CD14-positive monocyte (primary cell): ENCODE measurements around the gene PRKCQ. TPM values are rescaled to one million over a fixed set of nuclear protein-coding genes. Genes with fewer than 3 reads are reported as not detected.

Experiments used
- DNase-seq, 3 donors: peaks; one replicate each; pipeline ENCODE4 v3.0.0-alpha.2; 2011 to 2022
- H2AFZ ChIP-seq: 2 replicates; pipeline ENCODE4 v1.6.0; 2012; ENCODE audit warnings: mild to moderate bottlenecking, low read depth, low read length, inconsistent platforms; ENCODE audit not compliant: insufficient read depth, poor library complexity, severe bottlenecking
- H3K27ac ChIP-seq, 2 donors: 1 replicate in 1 of 2; 2 replicates in 1 of 2; pipeline ENCODE4 v1.5.1; 2012 to 2013; ENCODE audit warnings: low read length in 2 of 2, control low read depth in 1 of 2, inconsistent platforms in 1 of 2, low read depth in 1 of 2, mild to moderate bottlenecking in 1 of 2
- H3K27me3 ChIP-seq, 2 donors: one replicate each; pipeline versions ENCODE4 v1.6.0 to v1.6.1; 2011 to 2013; ENCODE audit warnings: low read length in 2 of 2; ENCODE audit not compliant: control insufficient read depth in 2 of 2, insufficient read depth in 2 of 2
- H3K36me3 ChIP-seq, 2 donors: replicated peaks in 1 of 2; 1 replicate in 1 of 2; 2 replicates in 1 of 2; pipeline versions ENCODE4 v1.5.1 to v1.6.1; 2012 to 2013; ENCODE audit warnings: low read length in 2 of 2, control low read depth in 1 of 2, inconsistent platforms in 1 of 2, mild to moderate bottlenecking in 1 of 2; ENCODE audit not compliant: insufficient read depth in 2 of 2, control insufficient read depth in 1 of 2
- H3K4me1 ChIP-seq, 2 donors: 1 replicate in 1 of 2; 2 replicates in 1 of 2; pipeline versions ENCODE4 v1.5.1 to v1.6.1; 2012 to 2013; ENCODE audit warnings: low read length in 2 of 2, control low read depth in 1 of 2, inconsistent platforms in 1 of 2, mild to moderate bottlenecking in 1 of 2, moderate library complexity in 1 of 2; ENCODE audit not compliant: insufficient read depth in 2 of 2, control insufficient read depth in 1 of 2
- H3K4me2 ChIP-seq: replicated peaks from 2 replicates; pipeline ENCODE3; 2012; ENCODE audit warnings: low read length, moderate library complexity, mild to moderate bottlenecking; ENCODE audit not compliant: poor library complexity, severe bottlenecking; ENCODE audit errors: extremely low read depth
- H3K4me3 ChIP-seq, 3 experiments: fragments of 200-600 bp in 1 of 3; sonication (generic) in 1 of 3; replicated peaks in 1 of 3; 1 replicate in 2 of 3; 2 replicates in 1 of 3; pipeline ENCODE4 v1.5.1; 2011 to 2013; ENCODE audit warnings: low read length in 3 of 3, mild to moderate bottlenecking in 3 of 3, control low read depth in 2 of 3, low read depth in 2 of 3, inconsistent platforms in 1 of 3, moderate library complexity in 1 of 3
- H3K79me2 ChIP-seq: 2 replicates; pipeline ENCODE4 v1.6.0; 2012; ENCODE audit warnings: mild to moderate bottlenecking, control low read depth, inconsistent platforms, low read length, moderate library complexity; ENCODE audit not compliant: insufficient read depth
- H3K9ac ChIP-seq: 2 replicates; pipeline ENCODE4 v1.6.0; 2017; ENCODE audit warnings: low read length, mild to moderate bottlenecking; ENCODE audit not compliant: insufficient read depth, poor library complexity, severe bottlenecking
- H3K9me3 ChIP-seq, 2 donors: replicated peaks in 1 of 2; 1 replicate in 1 of 2; 2 replicates in 1 of 2; pipeline versions ENCODE4 v1.5.1 to v1.6.1; 2012 to 2013; ENCODE audit warnings: low read length in 2 of 2, control low read depth in 1 of 2; ENCODE audit not compliant: control insufficient read depth in 1 of 2, insufficient read depth in 1 of 2
- H4K20me1 ChIP-seq: 2 replicates; pipeline ENCODE4 v1.6.0; 2012; ENCODE audit warnings: mild to moderate bottlenecking, low read length, control low read depth, moderate library complexity; ENCODE audit not compliant: insufficient read depth
- H3K27ac Mint-ChIP-seq, 7 donors: one replicate each; pipeline ENCODE4 v1.8.0; 2020; ENCODE audit warnings: mild to moderate bottlenecking in 7 of 7, mixed read lengths in 7 of 7, moderate library complexity in 6 of 7, inconsistent platforms in 2 of 7
- H3K27me3 Mint-ChIP-seq, 3 donors: one replicate each; pipeline ENCODE4 v1.8.0; 2021 to 2022; ENCODE audit warnings: low read depth in 3 of 3, mild to moderate bottlenecking in 3 of 3, mixed read lengths in 3 of 3, moderate library complexity in 3 of 3, inconsistent platforms in 1 of 3
- H3K36me3 Mint-ChIP-seq, 2 donors: one replicate each; pipeline ENCODE4 v1.8.0; 2020; ENCODE audit warnings: mixed read lengths in 2 of 2, inconsistent platforms in 1 of 2, mild to moderate bottlenecking in 1 of 2
- H3K4me1 Mint-ChIP-seq: one replicate; pipeline ENCODE4 v1.8.0; 2020; ENCODE audit warnings: mild to moderate bottlenecking, mixed read lengths
- H3K4me3 Mint-ChIP-seq, 2 donors: one replicate each; pipeline ENCODE4 v1.8.0; 2020; ENCODE audit warnings: mild to moderate bottlenecking in 2 of 2, mixed read lengths in 2 of 2, moderate library complexity in 1 of 2
- H3K9me3 Mint-ChIP-seq, 7 donors: one replicate each; pipeline ENCODE4 v1.8.0; 2020 to 2022; ENCODE audit warnings: mixed read lengths in 7 of 7, mild to moderate bottlenecking in 6 of 7, moderate library complexity in 6 of 7, inconsistent platforms in 2 of 7
- WGBS: methylation state at CpG from one replicate; pipeline ENCODE4 v1.1.5; 2013; ENCODE audit warnings: missing lambda C conversion rate; ENCODE audit not compliant: insufficient coverage; 5-methylcytosine and 5-hydroxymethylcytosine counted together
- intact Hi-C, 2 donors: fragments of 100-400 bp; cut with micrococcal nuclease; formaldehyde crosslinking; loops; one replicate each; pipeline versions ENCODE4 v1.15.0 to v1.15.1; 2023
- polyA plus RNA-seq, 3 donors: library from polyadenylated mRNA; depleted of rRNA in 1 of 3; unstranded in 2 of 3; stranded (reverse) in 1 of 3; fragments of 300-500 nt in 2 of 3; fragments of >200 nt in 1 of 3; fragmentation: Illumina TruSeq in 2 of 3; gene quantifications; 1 replicate in 2 of 3; 2 replicates in 1 of 3; pipeline ENCODE4 v1.2.3, GENCODE V29; 2012 to 2021
- TF ChIP-seq, protein P1 (sequence below): fragments of 200-600 bp; IDR thresholded peaks from one replicate; pipeline ENCODE4 v1.8.0; 2022; ENCODE audit warnings: antibody characterized with exemption, mild to moderate bottlenecking

Gene PRKCQ
- polyA plus RNA-seq, 3 donors = 0.01 to 0.29 (median 0.09) TPM

DNA sequence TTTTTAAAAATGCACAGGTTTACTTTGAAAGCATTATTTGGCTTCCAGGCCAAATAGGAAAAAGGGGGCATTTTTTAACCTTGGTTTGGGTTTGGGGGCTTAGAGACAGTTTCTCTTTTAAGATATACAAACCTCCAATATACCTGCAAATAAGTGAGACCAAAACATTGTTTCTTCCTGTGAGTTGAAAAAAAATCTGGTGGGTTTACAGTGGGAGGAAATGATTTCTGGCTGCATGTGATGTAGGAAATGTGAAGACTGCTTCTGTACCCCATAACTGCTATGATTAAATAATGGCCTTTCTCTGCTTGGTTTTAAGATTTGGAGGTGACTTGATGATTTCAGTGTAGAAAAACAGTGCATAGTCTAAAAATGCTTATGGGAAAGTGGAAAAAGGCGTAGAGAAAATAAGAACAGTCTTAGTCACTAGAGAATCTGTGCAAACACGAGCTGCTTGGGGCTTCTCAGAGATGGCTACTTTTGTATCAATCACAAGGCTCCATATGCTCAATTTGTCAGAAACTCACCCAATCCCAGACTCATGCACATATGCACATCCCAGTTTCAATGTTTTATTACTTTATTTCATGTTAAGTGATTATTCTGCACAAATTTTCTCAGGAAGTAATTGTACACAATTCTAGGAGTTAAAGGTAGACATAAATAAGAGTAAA, 22.1 kb upstream of the PRKCQ start:
- H3K4me3 Mint-ChIP-seq = no peak overlapping the region

DNA sequence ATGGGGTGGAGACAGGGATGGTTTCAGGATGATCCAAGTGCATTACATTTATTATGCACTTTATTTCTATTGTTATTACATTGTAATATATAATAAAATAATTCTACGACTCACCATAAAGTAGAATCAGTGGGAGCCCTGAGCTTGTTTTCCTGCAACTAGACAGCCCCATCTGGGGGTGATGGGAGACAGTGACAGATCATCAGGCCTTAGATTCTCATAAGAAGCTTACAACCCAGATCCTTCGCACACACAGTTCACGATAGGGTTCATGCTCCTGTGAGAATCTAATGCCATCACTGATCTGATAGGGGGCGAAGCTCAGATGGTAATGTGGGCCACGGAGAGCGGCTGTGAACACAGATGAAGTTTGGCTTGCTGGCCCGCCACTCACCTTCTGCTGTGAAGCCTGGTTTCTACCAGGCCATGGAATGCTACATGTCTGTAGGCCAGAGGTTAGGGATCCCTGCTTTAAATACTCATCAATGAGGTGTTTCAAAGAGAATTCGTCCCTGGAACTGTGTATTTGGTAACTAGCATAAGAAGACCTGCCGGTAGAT, 21.2 kb upstream of the PRKCQ start:
- Histone ChIP-seq H4K20me1 (no peaks in the 10 kb centered on the region), H3K4me1 (no peaks in the 10 kb centered on the region), H3K79me2 (no peaks in the 10 kb centered on the region), H3K4me3 (no peak overlapping the region), H2AFZ (no peak overlapping the region), H3K9ac (no peak overlapping the region), H3K9me3 (no peaks in the 10 kb centered on the region), H3K27me3 (no peaks in the 10 kb centered on the region), H3K4me2 (no peak overlapping the region), H3K27ac (no peak overlapping the region), H3K36me3 (no peaks in the 10 kb centered on the region)
- H3K4me1 Mint-ChIP-seq = peaks cover 11% of the 10 kb centered on the region
- TF ChIP-seq, protein P1, sequence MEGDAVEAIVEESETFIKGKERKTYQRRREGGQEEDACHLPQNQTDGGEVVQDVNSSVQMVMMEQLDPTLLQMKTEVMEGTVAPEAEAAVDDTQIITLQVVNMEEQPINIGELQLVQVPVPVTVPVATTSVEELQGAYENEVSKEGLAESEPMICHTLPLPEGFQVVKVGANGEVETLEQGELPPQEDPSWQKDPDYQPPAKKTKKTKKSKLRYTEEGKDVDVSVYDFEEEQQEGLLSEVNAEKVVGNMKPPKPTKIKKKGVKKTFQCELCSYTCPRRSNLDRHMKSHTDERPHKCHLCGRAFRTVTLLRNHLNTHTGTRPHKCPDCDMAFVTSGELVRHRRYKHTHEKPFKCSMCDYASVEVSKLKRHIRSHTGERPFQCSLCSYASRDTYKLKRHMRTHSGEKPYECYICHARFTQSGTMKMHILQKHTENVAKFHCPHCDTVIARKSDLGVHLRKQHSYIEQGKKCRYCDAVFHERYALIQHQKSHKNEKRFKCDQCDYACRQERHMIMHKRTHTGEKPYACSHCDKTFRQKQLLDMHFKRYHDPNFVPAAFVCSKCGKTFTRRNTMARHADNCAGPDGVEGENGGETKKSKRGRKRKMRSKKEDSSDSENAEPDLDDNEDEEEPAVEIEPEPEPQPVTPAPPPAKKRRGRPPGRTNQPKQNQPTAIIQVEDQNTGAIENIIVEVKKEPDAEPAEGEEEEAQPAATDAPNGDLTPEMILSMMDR = no peak
- H3K27me3 Mint-ChIP-seq = peaks cover 0 to 4% (median 2%) of the 10 kb centered on the region in 3 donors
- H3K27ac Mint-ChIP-seq = no peak overlapping the region
- peaks cover 0 to 7% (median 1%) of the 10 kb centered on the region in 7 donors for H3K9me3 Mint-ChIP-seq
- no peak overlapping the region for H3K4me3 Mint-ChIP-seq
- intact Hi-C loops = no loop called here
- WGBS = 93% methylated on average over 5 of the region's 9 CpGs
- H3K36me3 Mint-ChIP-seq = no peaks in the 10 kb centered on the region
- no peak for DNase-seq

More for the DNA sequence above, 22.1 kb upstream of the PRKCQ start:
- Histone ChIP-seq H3K4me2 (no peak overlapping the region), H2AFZ (no peak overlapping the region), H3K4me3 (no peak overlapping the region), H3K4me1 (no peaks in the 10 kb centered on the region), H3K27ac (no peak overlapping the region), H4K20me1 (no peaks in the 10 kb centered on the region), H3K36me3 (no peaks in the 10 kb centered on the region), H3K9me3 (no peaks in the 10 kb centered on the region), H3K9ac (no peak overlapping the region), H3K79me2 (no peaks in the 10 kb centered on the region), H3K27me3 (no peaks in the 10 kb centered on the region)
- Mint-ChIP-seq H3K27ac (no peak overlapping the region), H3K36me3 (no peaks in the 10 kb centered on the region), H3K27me3 (peaks cover 0 to 6% (median 2%) of the 10 kb centered on the region in 3 donors), H3K9me3 (peaks cover 0 to 7% (median 2%) of the 10 kb centered on the region in 7 donors), H3K4me1 (peaks cover 15% of the 10 kb centered on the region)
- TF ChIP-seq, protein P1 = no peak
- DNase-seq = no peak
- 100% methylated on average over 1 of the region's 2 CpGs for WGBS
- intact Hi-C loops = no loop called here
